K562 (cell line): Measurements from ENCODE around the gene CCNL1. TPM values are rescaled to one million over a fixed set of nuclear protein-coding genes. Genes with fewer than 3 reads are reported as not detected.
A peak's percentile ranks its signal among the peaks of the same experiment; 100 is the strongest.

ENCODE experiments used
- ATAC-seq: fragments of 200-7000 bp; cut with Tn5 transposase; 3 replicates; pipeline ENCODE4 v1.9.1; 2020; ENCODE audit warnings: moderate library complexity
- BruUV-seq: library from RNA; stranded (reverse); fragments of 400-500 nt; replicated peaks from 2 replicates; lab custom pipeline; 2021; lab: Mats Ljungman, UMichigan
- CTCF ChIA-PET: fragments of 300-600 bp; formaldehyde crosslinking; extraction: SDS; loops from one replicate; lab custom pipeline; 2021; ENCODE audit warnings: low intra/inter-chr PET ratio; lab: Yijun Ruan, JAX
- POLR2A ChIA-PET: fragments of 300-600, 350-650 bp; sonication (Branson Sonifier 250); formaldehyde crosslinking; extraction: SDS; loops from one replicate; lab custom pipeline; 2021; ENCODE audit warnings: antibody characterized with exemption, inconsistent platforms; lab: Yijun Ruan, JAX
- DNase-seq, 4 experiments: peaks; one replicate each; pipeline versions ENCODE4 v3.0.0 to v3.0.0-alpha.2; 2011 to 2018; ENCODE audit warnings: low spot score in 3 of 4, mixed read lengths in 3 of 4; ENCODE audit errors: extremely low read depth in 1 of 4
- FAIRE-seq: peaks from 2 replicates; lab custom pipeline; 2011; peaks lifted over from hg19 to GRCh38; lab: Jason Lieb, UNC
- H2AFZ ChIP-seq: 2 replicates; pipeline ENCODE4 v1.6.0; 2011; ENCODE audit warnings: low read depth, low read length, control low read depth, inconsistent platforms
- H3K27ac ChIP-seq: fragments of 200-600 bp; 3 replicates; pipeline ENCODE4 v1.8.0; 2011; ENCODE audit warnings: low read depth, mild to moderate bottlenecking, control low read depth, inconsistent platforms, low read length, moderate library complexity, mixed read lengths; ENCODE audit errors: extremely low read depth
- H3K27me3 ChIP-seq, 2 experiments: fragments of 300-600 bp in 1 of 2; 2 replicates in 1 of 2; 3 replicates in 1 of 2; pipeline versions ENCODE4 v1.6.0 to v1.8.0; 2011; ENCODE audit warnings: inconsistent platforms in 2 of 2, low read length in 2 of 2, mild to moderate bottlenecking in 1 of 2, mixed read lengths in 1 of 2, moderate library complexity in 1 of 2; ENCODE audit not compliant: control insufficient read depth in 2 of 2, insufficient read depth in 2 of 2
- H3K36me3 ChIP-seq: fragments of 300-600 bp; 3 replicates; pipeline ENCODE4 v1.8.0; 2011; ENCODE audit warnings: mild to moderate bottlenecking, low read length, inconsistent platforms; ENCODE audit not compliant: control insufficient read depth, insufficient read depth
- H3K4me1 ChIP-seq, 2 experiments: fragments of 200-600 bp in 1 of 2; replicated peaks in 1 of 2; 2 replicates in 1 of 2; 3 replicates in 1 of 2; pipeline versions ENCODE4 v1.5.1 to v1.8.0; 2011; ENCODE audit warnings: inconsistent platforms in 2 of 2, low read length in 2 of 2, mild to moderate bottlenecking in 1 of 2, mixed read lengths in 1 of 2, moderate library complexity in 1 of 2; ENCODE audit not compliant: control insufficient read depth in 2 of 2, insufficient read depth in 2 of 2
- H3K4me2 ChIP-seq: 2 replicates; pipeline ENCODE4 v1.6.1; 2011; ENCODE audit warnings: low read length, control low read depth, inconsistent platforms, mixed read lengths; ENCODE audit not compliant: insufficient read depth
- H3K4me3 ChIP-seq: fragments of 200-600 bp; sonication (generic), shearing (Covaris generic); 2 replicates; pipeline ENCODE4 v1.5.1; 2016; ENCODE audit warnings: control low read depth, inconsistent platforms
- H3K79me2 ChIP-seq: fragments of 200-600 bp; 3 replicates; pipeline ENCODE4 v1.8.0; 2011; ENCODE audit warnings: low read length, inconsistent platforms; ENCODE audit not compliant: control insufficient read depth, insufficient read depth
- H3K9ac ChIP-seq, 2 experiments: 2 replicates each; pipeline versions ENCODE4 v1.6.0 to v1.6.1; 2011; ENCODE audit warnings: low read depth in 2 of 2, low read length in 2 of 2, control low read depth in 1 of 2, inconsistent platforms in 1 of 2, mild to moderate bottlenecking in 1 of 2, mixed read lengths in 1 of 2; ENCODE audit not compliant: insufficient read depth in 1 of 2
- H3K9me1 ChIP-seq: one replicate; pipeline ENCODE4 v1.6.0; 2011; ENCODE audit warnings: inconsistent platforms, mild to moderate bottlenecking, low read length, moderate library complexity; ENCODE audit not compliant: control insufficient read depth, insufficient read depth
- H3K9me3 ChIP-seq: replicated peaks from 2 replicates; pipeline ENCODE4 v1.5.1; 2011; ENCODE audit warnings: low read depth, low read length, inconsistent platforms; ENCODE audit not compliant: control insufficient read depth, insufficient read depth
- H4K20me1 ChIP-seq: replicated peaks from 2 replicates; pipeline ENCODE4 v1.6.1; 2011; ENCODE audit warnings: low read length, inconsistent platforms, mixed read lengths; ENCODE audit not compliant: control insufficient read depth, insufficient read depth
- DPF2 ChIP-seq: fragments of 450-650 bp; IDR thresholded peaks from 2 replicates; pipeline ENCODE4 v1.6.1; 2016
- ELF1 ChIP-seq: fragments of 200-800 bp; sonication (Bioruptor generic); IDR thresholded peaks from 2 replicates; pipeline ENCODE4 v1.6.1; 2016; ENCODE audit warnings: missing genetic modification characterization, missing compliant biosample characterization
- KDM1A ChIP-seq, 2 experiments: fragments of 450-650 bp; IDR thresholded peaks; 2 replicates each; pipeline ENCODE4 v1.6.1; 2016; ENCODE audit warnings: mild to moderate bottlenecking in 2 of 2
- NR2F6 ChIP-seq: fragments of 450-650 bp; formaldehyde crosslinking; IDR thresholded peaks from 2 replicates; pipeline ENCODE4 v1.4.0; 2020; ENCODE audit warnings: mild to moderate bottlenecking
- POLR2A ChIP-seq: fragments of 450-650 bp; conservative IDR thresholded peaks from 2 replicates; pipeline ENCODE4 v1.6.1; 2016
- POLR2AphosphoS5 ChIP-seq: IDR thresholded peaks from 2 replicates; pipeline ENCODE4 v1.6.1; 2011; ENCODE audit warnings: mild to moderate bottlenecking, low read depth, low read length, moderate library complexity; ENCODE audit not compliant: control insufficient read depth, insufficient read depth
- RBFOX2 ChIP-seq: fragments of 200-400 bp; formaldehyde crosslinking; IDR thresholded peaks from 2 replicates; pipeline ENCODE4 v1.6.1; 2017; ENCODE audit warnings: low read depth, mild to moderate bottlenecking, low read length, moderate library complexity
- SIN3A ChIP-seq, 2 experiments: fragments of 150-350 bp in 1 of 2; IDR thresholded peaks; 2 replicates each; pipeline ENCODE4 v1.6.1; 2011 to 2016; ENCODE audit warnings: borderline replicate concordance in 2 of 2, low read depth in 2 of 2, low read length in 2 of 2, mild to moderate bottlenecking in 2 of 2, moderate library complexity in 2 of 2; ENCODE audit not compliant: control insufficient read depth in 1 of 2
- SIRT6 ChIP-seq: IDR thresholded peaks from one replicate; pipeline ENCODE4 v1.6.1; 2012; ENCODE audit warnings: low read depth, mild to moderate bottlenecking, control low read depth, inconsistent platforms, low read length, moderate library complexity
- SP2 ChIP-seq: IDR thresholded peaks from 2 replicates; pipeline ENCODE4 v1.6.1; 2011; ENCODE audit warnings: mild to moderate bottlenecking, low read depth, low read length, moderate library complexity; ENCODE audit not compliant: poor library complexity, severe bottlenecking; ENCODE audit errors: extremely low read depth
- SUPT5H ChIP-seq: fragments of 450-650 bp; IDR thresholded peaks from 2 replicates; pipeline ENCODE4 v1.6.1; 2016
- TAL1 ChIP-seq: fragments of 450-650 bp; IDR thresholded peaks from 2 replicates; pipeline ENCODE4 v1.6.1; 2016; ENCODE audit warnings: mild to moderate bottlenecking
- WHSC1 ChIP-seq: IDR thresholded peaks from one replicate; pipeline ENCODE4 v1.6.1; 2012; ENCODE audit warnings: low read length, control low read depth, inconsistent platforms
- ZNF253 ChIP-seq: fragments of 250-450 bp; sonication (Bioruptor Pico); conservative IDR thresholded peaks from 2 replicates; pipeline ENCODE4 v1.6.1; 2021; ENCODE audit warnings: mild to moderate bottlenecking
- ZNF589 ChIP-seq: fragments of 200-800 bp; sonication (Bioruptor generic); IDR thresholded peaks from 2 replicates; pipeline ENCODE4 v1.6.1; 2016; ENCODE audit warnings: low read depth, missing genetic modification characterization, missing compliant biosample characterization
- ZNF780A ChIP-seq: fragments of 250-450 bp; sonication (Bioruptor Pico); IDR thresholded peaks from 2 replicates; pipeline ENCODE4 v1.5.0; 2021; ENCODE audit warnings: mild to moderate bottlenecking
- WGBS: fragments of 100-300 bp; shearing (Covaris generic); methylation state at CpG from one replicate; pipeline ENCODE4 v1.1.6; 2016; ENCODE audit warnings: low coverage, mixed read lengths; ENCODE audit not compliant: insufficient coverage; ENCODE audit errors: missing lambda C conversion rate; 5-methylcytosine and 5-hydroxymethylcytosine counted together
- in situ Hi-C: fragments of 300-500 bp; cut with MboI; formaldehyde crosslinking; loops from 4 replicates; pipeline ENCODE4 v1.15.0; 2018; ENCODE audit warnings: inconsistent platforms, mixed read lengths
- intact Hi-C: fragments of 100-400 bp; cut with micrococcal nuclease; formaldehyde crosslinking; loops from 2 replicates; pipeline ENCODE4 v1.14.2; 2022
- polyA plus RNA-seq, 8 experiments: library from polyadenylated mRNA; depleted of rRNA in 4 of 8; stranded (reverse) in 5 of 8; unstranded in 3 of 8; fragments of >200 nt; fragmentation: Nextera tagmentation in 2 of 8; fragmentation: Illumina TruSeq in 1 of 8; extraction: Ambion mirVana in 2 of 8; extraction: Trizol in 1 of 8; gene quantifications; 2 replicates each; pipeline versions ENCODE4 v1.2.1 to v1.2.3, GENCODE V29; 2011 to 2014; ENCODE audit warnings: inconsistent platforms in 1 of 8, missing spikeins in 1 of 8
- total RNA-seq, 7 experiments: library from RNA; depleted of rRNA in 6 of 7; stranded (reverse); fragments of >200 nt in 6 of 7; fragmentation: Illumina TruSeq in 2 of 7; extraction: Trizol in 2 of 7; gene quantifications; 2 replicates each; pipeline versions ENCODE4 v1.2.1 to v1.2.3, GENCODE V29; 2011 to 2021; ENCODE audit warnings: low replicate concordance in 1 of 7
- TF ChIP-seq, protein P1 (sequence below): fragments of 450-650 bp; formaldehyde crosslinking; IDR thresholded peaks from 2 replicates; pipeline ENCODE4 v1.4.0; 2020; ENCODE audit warnings: mild to moderate bottlenecking, moderate library complexity
- TF ChIP-seq, protein P2 (sequence below): fragments of 450-650 bp; IDR thresholded peaks from 2 replicates; pipeline ENCODE4 v1.6.1; 2017; ENCODE audit warnings: antibody characterized with exemption

The CCNL1 gene
- total and polyA plus RNA-seq, 9 of the 15 experiments (the other 6 are each of a cell fraction or from before 2014, with no cell fraction given) = 16.1 to 186 (median 132) TPM

DNA sequence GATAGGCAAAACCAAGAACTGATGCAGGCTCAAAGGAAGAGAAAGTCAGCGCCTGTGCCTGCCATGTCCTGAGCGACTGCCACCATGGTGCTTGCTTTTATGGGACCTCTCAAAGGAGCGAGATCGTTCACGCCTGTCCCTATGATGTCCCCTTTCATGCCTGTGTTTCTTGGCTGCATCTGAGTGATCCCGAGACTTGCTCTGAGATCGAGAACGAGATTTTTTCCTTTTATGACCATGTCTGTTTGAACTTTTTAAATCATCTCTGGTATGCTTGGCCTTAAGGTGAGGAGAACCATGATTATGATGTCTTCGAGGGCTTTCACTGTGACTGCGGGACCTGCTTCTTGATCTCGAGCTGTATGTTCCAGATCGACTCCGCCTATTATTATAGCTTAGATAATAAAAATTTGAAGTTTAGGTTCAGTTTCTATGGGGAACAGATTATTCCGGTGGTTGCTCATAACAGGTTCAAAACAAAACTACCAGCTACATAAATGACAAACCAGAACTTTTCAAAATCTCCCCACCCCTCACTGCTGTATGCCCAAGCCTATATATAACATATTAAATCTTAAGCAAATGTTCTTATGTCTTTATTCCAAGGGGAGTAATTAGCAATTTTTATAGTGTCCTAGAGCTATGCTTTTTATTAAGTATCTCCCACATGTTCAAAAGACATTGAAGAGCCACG lies 11.6 kb downstream of the CCNL1 start (continued):
- TF ChIP-seq RBFOX2 (0 out of 2 replicates have a peak, but pooled peaks have one; percentile 3), ZNF780A (CRISPR knock-in tag) (no peak), SIRT6 (no peak)

DNA sequence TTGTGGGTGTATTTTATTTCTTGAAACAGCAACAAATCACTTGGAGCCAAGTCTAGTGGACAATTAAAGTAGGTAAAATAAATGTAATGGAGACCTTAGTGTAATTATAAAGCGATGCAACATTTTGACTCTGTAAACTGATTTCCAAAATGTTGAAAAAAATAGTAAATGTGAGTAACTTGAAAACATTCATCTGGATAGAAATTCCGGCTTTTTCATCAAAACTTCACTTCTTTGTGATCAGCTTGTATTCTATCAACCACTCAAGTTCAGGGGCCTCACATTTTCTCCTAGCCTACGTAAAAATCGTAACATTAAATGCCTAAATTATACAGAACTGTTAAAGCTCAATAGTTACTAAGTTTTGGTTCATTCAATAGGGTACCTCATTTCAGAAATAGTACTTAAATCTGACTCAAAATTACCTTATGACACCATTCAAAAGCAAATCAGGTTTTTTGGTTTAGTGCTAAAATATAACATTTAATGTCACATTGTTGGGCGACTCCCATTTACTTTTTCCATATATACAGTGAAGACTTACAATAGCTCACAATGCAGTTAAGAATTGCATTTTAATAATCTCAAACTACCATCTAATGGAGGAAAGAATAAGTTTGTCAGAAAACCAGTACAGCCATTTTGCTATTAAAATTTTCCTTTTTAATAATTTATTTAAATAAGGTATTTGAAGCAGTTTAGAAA lies 12.7 kb downstream of the CCNL1 start:
- Histone ChIP-seq H3K9ac (no peak overlapping the region), H3K4me3 (no peak overlapping the region), H3K36me3 (peaks cover 86% of the 10 kb centered on the region), H4K20me1 (no peaks in the 10 kb centered on the region), H3K27me3 (no peaks in the 10 kb centered on the region), H3K4me2 (no peak overlapping the region), H3K27ac (no peak overlapping the region), H3K9me1 (no peaks in the 10 kb centered on the region), H3K9me3 (no peaks in the 10 kb centered on the region), H2AFZ (no peak overlapping the region), H3K79me2 (peaks cover 12% of the 10 kb centered on the region; the same call in 2 of the 3 replicates), H3K4me1 (no peaks in the 10 kb centered on the region)
- in situ Hi-C loops = loop anchor here (25.0 kb wide), 1 partner anchor 610 kb away; no protein-coding TSS in a partner anchor
- DNase-seq (no peak), FAIRE-seq (no peak), ATAC-seq (peak; percentile 4; the same call in 2 of the 3 replicates)
- CTCF ChIA-PET = no interaction called here
- no TSS peak for BruUV-seq
- intact Hi-C loops = no loop called here
- WGBS = 95% methylated on average over 5 of the region's 5 CpGs
- POLR2A ChIA-PET = interaction anchor here (0.6 to 5.5 kb wide), 12 partner anchors 8 to 686 kb away, joined by 3 to 38 read pairs (median 4); partner anchors contain the start of genes CCNL1 and TIPARP
- TF ChIP-seq NR2F6 (CRISPR knock-in tag) (no peak), ZNF589 (CRISPR knock-in tag) (no peak), SIN3A (IDR thresholded peaks at IDR 0.05; ENCODE audit: borderline replicate concordance in 2 of 2, control insufficient read depth in 1 of 2, low read depth in 2 of 2, low read length in 2 of 2) (peak in 1 of 2 experiments; percentile 60; a peak in 1 of 4 replicates), SP2 (no peak), KDM1A (IDR thresholded peaks at IDR 0.05) (no peak), ZNF253 (CRISPR knock-in tag) (peak; percentile 24; the same call in 1 of the 2 replicates), ELF1 (tag) (no peak), WHSC1 (no peak), POLR2A (peak; percentile 61), TAL1 (no peak), POLR2AphosphoS5 (peak; percentile 56), SUPT5H (0 out of 2 replicates have a peak, but pooled peaks have one; percentile 64), DPF2 (no peak)
- TF ChIP-seq, protein P1, sequence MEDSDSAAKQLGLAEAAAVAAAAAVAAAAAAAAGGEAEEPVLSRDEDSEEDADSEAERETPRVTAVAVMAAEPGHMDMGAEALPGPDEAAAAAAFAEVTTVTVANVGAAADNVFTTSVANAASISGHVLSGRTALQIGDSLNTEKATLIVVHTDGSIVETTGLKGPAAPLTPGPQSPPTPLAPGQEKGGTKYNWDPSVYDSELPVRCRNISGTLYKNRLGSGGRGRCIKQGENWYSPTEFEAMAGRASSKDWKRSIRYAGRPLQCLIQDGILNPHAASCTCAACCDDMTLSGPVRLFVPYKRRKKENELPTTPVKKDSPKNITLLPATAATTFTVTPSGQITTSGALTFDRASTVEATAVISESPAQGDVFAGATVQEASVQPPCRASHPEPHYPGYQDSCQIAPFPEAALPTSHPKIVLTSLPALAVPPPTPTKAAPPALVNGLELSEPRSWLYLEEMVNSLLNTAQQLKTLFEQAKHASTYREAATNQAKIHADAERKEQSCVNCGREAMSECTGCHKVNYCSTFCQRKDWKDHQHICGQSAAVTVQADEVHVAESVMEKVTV = no peak
- TF ChIP-seq, protein P2, sequence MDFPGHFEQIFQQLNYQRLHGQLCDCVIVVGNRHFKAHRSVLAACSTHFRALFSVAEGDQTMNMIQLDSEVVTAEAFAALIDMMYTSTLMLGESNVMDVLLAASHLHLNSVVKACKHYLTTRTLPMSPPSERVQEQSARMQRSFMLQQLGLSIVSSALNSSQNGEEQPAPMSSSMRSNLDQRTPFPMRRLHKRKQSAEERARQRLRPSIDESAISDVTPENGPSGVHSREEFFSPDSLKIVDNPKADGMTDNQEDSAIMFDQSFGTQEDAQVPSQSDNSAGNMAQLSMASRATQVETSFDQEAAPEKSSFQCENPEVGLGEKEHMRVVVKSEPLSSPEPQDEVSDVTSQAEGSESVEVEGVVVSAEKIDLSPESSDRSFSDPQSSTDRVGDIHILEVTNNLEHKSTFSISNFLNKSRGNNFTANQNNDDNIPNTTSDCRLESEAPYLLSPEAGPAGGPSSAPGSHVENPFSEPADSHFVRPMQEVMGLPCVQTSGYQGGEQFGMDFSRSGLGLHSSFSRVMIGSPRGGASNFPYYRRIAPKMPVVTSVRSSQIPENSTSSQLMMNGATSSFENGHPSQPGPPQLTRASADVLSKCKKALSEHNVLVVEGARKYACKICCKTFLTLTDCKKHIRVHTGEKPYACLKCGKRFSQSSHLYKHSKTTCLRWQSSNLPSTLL = no peak
